C1 segment of cervical spinal cord (tissue), 14 donors: ENCODE measurements around the gene SPAG4.

Source experiments
- DNase-seq, 14 donors: peaks; one replicate each; lab custom pipeline; 2025; lab: John Stamatoyannopoulos, UW

SPAG4 gene, protein sequence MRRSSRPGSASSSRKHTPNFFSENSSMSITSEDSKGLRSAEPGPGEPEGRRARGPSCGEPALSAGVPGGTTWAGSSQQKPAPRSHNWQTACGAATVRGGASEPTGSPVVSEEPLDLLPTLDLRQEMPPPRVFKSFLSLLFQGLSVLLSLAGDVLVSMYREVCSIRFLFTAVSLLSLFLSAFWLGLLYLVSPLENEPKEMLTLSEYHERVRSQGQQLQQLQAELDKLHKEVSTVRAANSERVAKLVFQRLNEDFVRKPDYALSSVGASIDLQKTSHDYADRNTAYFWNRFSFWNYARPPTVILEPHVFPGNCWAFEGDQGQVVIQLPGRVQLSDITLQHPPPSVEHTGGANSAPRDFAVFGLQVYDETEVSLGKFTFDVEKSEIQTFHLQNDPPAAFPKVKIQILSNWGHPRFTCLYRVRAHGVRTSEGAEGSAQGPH

DNA sequence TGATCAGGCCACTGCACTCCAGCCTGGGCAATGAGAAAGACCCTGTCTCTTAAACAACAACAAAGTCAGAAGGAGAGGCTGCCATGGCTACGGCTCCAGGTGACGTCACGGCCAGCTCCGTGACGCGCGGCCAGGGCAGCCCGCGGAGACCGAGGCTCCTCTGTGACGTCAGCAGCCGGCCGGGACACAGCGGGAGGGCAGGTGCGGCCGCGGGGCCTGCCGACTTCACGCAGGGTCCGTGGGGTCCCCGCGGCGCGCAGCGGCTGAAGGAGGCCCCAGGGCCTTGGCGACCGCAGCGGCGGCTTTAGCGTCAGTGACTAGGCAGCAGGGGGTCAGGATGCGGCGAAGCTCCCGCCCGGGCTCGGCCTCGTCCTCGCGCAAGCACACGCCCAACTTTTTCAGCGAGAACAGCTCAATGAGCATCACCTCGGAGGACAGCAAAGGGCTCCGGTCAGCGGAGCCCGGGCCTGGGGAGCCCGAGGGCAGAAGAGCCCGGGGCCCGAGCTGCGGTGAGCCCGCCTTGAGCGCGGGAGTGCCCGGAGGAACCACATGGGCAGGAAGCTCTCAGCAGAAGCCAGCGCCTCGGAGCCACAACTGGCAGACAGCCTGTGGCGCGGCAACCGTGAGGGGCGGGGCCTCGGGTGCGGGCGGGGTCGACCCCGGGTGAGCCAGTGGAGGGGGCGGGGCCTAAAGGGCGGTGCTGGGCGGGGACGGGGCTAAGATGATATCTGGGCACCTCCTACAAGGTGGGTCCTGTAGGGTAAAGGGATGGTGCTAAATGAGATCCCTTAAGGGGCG is at the start of gene SPAG4:
TSS of gene SPAG4 (plus strand) at position 163 of the 798 bp plus-strand sequence. CDS start at position 338, 175 bp downstream.
- peak; percentile 22 to 94 (median 90) for DNase-seq

DNA sequence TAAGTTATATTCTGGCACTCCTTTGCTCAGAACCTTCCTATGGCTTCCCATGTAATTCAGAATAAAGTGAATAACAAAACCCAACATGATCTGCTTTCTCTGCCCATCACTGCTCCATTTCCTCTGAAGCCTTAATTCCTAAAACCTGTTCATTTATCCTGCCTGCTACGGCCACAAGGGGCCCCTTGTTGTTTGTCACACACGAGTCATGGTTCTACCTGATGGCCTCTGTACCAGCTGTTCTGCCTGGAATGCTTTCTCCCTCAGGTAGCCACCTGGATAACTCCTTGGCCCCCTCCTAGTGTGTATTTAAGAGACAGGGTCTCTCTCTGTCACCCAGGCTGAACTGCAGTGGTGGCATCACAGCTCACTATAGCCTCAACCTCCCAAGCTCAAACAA is 47.0 kb upstream of the SPAG4 start:
- DNase-seq: no peak

DNA sequence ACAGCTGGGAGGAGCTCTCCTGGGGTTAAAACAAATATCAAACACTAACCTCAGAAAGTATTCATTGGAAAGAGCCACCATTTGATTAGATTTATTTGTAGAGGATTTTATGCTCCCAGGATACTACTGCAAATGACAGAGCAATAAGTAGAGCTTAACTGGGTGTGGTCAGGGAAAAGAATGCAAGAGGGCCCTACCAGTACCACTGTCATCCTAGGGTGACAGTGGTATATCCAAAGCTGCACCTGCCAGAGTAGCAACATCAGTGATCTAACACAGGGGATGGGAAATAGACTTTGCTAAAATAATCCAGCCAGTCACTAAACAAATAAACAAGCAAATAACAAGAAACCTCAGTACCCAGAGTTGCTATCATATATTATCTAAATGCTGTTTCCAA is 44.1 kb upstream of the SPAG4 start:
- no peak for DNase-seq

DNA sequence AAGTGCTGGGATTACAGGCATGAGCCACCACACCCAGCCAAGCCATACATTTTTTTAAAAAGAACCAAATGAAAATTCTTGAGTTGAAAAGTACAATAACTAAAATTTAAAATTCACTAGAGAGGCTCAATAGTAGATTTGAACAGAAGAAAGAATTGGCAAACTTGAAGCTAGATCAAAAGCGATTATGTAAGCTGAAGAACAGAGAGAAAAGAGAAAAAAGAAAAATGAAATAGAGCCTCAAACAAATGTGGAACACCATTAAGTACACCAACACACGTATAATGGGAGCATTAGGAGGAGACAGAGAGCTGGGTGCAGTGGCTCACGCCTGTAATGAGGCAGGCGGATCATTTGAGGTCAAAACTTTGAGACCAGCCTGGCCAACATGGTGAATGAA is 42.8 kb upstream of the SPAG4 start:
- DNase-seq: no peak

DNA sequence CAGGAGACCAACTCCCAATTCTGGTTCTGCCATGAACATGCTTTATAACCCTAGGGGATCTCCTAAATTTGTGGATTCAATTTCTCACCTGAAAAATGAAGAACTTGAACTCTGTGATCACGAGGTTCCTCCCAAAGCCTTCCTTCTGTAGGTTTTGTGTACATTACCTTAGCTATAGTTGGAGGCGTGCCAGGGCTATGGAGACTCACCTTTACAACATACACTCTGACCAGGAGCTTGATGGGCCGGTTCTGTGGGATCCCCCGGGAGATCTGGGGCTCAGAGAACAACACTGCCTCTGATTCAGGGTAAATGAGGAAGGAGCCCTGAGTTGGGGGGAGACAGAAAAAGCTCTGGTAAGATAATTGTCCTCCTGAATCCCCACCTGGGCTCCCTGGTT is 39.7 kb upstream of the SPAG4 start:
- no peak for DNase-seq

DNA sequence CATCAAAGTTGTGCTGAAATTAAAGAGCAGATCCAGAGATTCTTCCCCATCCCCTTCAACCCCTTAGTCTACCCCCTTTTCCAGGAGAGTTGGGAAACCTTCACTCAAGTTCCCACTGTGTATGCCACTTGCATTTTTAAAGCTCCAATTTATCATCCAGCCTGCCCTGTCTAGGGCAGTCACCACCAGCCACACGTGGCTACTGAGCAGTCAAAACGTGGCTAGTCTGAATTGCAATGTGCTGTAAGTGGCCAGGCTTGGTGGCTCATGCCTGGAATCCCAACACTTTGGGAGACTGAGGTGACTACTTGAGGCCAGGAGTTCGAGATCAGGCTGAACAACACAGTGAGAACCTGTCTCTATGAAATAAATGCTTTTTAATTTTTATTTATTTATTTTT is 38.8 kb upstream of the SPAG4 start:
- no peak for DNase-seq

DNA sequence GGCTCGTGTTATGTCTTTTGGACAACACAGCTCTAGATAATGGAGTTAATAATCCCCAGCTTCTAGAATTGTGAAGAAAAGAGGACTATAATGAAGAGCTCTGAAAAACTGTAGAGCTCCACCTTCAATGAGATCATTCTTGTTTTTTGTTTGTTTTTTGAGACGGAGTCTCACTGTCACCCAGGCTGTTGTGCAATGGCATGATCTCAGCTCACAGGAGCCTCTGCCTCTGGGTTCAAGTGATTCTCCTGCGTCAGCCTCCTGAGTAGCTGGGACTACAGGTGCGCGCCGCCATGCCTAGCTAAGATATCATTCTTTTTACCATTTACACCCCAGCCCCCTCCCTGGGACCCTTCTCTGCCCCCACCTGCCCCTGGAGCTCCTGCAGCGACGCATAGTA is 37.2 kb upstream of the SPAG4 start:
- no peak for DNase-seq

DNA sequence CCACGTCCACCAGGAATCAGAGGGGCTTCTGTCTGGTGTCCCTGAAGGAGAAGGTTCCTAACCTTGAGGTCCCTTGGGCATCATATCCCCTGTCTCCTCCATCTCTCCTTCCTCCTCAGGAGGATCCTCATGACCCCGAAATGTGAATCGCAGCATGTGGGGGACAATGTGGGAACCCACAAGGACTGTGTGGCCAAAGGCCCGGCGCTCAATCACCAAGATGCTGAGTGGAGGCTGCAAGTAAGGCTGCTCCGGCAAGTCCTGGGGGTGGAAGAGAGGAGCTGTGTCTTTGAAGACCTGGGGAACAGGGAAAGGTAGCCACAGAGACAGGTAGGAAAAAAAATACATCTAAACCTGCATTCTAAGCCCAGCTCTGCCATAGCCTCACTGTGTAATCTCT is 36.4 kb upstream of the SPAG4 start:
- DNase-seq: no peak

DNA sequence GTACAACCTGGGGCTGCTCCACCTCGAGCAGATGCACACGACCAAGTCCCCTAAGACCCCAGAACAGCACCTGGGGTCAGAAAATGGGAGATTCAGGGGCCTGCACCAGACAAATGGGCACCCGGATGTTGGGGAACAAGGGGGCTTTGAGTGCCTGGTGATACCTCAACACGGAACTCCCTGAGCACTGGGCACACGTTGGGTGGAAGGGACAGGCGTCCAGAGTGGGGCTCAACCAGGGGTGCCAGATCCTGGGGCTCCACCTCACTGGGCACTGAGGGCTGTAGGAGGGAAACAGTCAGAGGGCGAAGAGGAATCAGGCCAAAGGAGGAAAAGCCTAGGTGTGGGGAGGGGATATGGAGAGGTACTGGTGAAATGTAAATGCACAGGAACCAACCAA is 33.5 kb upstream of the SPAG4 start:
- no peak for DNase-seq

DNA sequence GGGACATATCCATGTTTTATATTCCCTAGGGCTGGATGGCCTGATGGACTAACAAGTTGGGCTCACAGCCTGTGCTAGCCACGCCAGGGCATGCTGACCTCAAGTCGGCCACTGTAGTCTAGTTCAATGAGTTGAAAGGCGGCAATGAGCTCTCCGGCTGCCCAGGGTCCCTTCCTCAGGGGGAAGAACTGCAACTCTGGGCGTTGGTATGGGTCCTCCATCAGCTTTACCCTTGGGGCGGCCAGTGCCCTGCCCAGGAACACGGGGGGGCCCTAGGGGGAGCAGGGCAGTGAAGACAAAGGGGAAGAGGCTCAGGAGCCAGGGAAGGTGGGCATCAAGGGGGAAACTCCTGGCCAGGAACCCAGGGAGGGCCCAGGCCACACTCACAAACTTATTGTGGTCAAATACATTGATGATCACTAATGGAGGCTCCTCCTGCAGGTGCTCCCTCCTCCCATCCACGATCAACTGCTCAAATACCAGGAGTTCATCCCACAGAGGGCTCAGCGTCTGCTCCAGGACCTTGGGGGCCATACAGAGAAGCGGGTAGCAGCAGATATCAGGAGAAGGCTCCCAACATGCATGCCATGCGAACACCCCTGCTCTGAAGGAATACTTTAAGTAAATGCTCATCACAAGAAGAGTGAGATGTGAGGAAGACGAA is 32.8 kb upstream of the SPAG4 start:
- no peak for DNase-seq

DNA sequence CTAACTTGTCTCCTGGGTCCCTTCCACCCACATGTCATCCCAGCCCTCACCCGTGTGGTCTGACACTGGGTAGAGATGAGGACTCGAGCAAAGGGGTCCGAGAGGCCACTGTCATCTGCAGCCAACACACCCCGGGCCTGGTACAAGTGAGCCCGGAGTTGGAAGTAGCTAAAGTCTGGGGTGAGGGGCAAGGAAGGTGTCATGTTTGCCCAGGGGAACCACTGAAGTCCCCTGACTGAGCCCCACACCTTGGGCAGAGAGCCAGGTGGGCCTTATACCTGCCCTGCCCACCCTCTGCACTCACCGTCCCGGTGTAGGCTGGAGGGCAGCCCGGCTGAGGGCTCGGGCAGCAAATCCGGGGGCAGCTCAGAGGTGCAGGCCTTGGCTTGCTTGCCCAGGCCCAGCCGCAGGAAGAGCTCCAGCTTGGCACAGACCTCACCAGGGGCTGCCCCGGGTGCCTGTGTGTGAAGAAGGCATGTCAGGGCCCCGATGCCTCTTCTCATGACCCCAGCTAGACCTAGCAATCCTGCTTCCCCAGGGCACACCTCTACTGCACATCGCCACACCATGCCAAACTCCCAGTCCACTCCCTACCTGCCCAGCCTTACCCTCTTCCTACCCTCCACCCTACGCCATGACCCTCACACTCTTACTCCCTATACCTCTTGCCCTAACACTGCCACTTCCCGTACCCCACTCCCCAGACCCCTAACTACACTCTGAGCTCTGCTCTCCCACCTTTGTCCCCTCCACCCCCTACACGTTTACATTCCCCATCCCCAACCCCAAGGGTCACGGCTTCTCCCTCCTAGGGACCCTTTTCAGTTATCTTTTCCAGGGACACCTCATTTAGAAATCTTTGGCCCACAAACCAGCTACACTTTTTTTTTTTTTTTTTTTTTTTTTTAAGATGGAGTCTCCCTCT is 31.7 kb upstream of the SPAG4 start:
- no peak for DNase-seq

DNA sequence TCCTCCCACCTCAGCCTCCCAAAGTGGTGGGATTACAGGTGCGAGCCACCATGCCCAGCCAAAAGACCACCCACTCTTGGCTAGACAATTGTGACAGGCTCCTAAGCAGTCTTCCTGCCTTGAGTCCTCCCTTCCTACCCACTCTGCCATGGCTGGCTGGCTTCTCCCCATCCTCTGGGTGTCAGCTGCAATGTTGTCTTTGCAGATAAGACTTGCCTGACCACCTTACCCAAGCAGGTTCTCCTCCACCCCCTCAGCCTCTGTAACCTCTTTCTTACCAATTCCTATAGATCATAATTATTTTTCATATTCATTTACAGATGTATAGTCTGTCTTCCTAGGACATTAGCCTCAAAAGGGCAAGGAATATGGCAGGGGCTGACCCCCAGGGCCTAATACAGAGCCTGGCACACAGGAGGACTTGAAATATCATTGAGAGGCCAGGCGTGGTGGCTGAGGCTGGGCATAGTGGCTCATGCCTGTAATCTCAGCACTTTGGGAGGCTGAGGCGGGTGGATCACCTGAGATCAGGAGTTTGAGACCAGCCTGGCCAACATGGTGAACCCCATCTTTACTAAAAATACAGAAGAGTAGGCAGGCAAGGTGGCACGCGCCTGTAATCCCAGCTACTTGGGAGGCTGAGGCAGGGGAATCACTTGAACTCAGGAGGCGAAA is 28.7 kb upstream of the SPAG4 start:
- no peak for DNase-seq

DNA sequence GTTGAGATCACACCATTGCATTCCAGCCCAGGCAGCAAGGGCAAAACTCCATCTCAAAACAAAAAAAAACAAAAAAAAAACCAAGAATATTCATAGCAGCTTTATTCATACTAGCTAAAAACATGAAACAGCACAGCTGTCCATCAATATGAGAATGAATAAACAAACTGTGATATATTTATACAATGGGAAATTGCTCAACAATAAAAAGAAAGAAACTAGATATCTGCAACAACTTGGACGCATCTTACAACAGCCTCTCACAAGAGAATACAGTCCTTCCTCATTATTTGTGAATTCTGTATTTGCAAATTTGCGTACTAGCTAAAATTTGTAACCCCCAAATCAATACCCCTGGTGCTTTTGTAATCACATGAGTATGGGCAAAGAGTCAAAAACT is 28.2 kb upstream of the SPAG4 start:
- DNase-seq: no peak

DNA sequence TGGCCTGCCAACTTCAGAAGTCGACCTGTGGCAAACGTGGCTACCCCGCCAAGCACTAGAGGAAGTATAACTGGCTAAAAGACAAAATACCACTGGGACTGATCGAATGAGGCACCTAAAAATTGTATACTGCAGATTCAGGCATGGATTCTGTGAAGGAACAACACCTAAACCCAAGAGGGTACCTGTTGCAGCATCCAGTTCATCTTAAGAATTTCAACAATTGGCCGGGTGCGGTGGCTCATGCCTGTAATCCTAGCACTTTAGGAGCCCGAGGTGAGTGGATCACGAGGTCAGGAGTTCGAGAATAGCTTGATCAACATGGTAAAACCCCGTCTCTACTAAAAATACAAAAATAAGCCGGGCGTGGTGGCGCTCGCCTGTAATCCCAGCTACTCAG is 27.2 kb upstream of the SPAG4 start:
- DNase-seq: no peak

DNA sequence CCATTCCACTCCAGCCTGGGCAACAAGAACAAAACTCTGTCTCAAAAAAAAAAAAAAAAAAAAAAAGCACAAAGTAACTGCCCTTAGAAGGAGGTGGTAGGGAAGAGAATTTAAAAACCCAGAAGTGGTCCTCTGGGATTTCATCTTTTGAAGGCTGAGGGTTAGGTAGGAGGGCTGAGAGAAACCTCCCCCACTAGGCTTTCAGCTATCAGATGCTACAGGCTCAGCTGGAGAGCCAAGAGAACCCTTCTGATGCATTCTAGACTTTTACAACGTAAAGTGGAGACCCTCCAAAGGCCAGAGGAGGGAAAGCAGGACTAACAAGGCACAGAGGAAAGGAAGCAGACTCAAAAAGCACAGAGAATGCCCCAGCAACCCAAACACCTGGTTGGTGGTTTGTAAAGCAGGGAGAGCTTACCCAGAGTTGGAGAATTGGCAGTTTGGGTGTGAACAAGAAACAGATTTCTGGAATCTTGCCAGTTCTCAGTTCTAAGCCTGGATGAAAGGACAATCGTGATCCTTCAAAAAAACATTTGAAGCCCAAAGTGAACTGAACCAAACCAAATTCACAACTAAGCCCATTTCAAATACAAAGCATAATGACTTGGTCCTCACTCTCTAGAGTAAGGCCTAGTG is 23.2 kb upstream of the SPAG4 start:
- no peak for DNase-seq

DNA sequence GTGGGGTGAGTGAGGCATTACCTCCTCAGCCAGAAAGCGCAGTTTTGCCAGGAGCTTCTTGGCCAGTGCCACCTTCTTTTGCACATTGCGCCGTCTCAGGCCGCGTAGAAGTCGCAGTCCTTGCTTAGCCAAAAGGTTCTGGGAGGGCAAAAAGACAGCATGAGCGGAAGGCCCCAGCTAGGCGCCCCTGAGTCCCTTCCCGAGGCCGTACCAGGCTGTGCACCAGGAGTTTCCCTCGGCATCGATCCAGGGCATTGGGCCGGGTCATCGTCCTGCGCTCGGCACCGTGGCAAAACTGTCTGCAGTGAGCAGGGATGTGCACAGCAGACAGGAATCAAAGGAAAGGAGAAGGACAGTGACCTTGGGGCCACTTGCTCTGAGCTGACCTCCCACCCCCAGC is 20.2 kb upstream of the SPAG4 start:
- no peak for DNase-seq

DNA sequence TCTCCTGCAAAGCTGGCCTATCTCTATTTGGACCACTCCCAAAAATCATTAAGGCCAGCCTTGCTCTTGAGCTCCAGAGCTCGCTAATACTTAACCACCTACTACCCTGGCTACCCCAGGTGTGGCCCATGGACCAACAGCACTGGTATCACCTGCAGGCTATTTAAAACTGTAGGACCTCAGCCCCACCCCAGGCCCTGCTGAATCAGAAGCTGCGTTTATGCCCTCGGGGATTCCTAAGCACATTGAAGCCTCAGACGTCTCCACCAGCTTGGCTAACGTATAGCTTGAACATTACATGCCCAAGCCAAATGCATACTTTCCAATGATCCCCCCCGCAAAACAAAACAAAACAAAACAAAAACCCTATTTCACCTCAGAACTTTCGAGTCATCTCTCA is 19.7 kb upstream of the SPAG4 start:
- no peak for DNase-seq

DNA sequence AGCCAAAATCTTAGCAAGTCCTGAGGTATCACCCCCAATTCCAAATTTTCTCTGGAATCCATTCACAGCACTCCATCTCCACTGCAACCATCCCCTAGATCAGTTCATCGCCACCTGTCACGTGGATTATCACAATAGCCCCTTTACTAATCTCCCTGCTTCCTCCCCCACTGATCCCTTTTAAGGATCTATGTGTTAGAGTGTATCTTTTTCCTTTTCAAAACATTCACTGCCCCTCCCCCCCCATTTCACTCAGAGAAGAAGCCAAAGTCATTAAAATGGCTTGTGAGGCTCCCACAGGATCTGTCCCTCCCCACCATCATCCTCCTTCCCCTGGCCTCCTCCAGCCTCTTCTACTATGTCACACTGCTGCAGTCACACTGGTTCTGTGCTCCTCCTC is 18.4 kb upstream of the SPAG4 start:
- DNase-seq: no peak

DNA sequence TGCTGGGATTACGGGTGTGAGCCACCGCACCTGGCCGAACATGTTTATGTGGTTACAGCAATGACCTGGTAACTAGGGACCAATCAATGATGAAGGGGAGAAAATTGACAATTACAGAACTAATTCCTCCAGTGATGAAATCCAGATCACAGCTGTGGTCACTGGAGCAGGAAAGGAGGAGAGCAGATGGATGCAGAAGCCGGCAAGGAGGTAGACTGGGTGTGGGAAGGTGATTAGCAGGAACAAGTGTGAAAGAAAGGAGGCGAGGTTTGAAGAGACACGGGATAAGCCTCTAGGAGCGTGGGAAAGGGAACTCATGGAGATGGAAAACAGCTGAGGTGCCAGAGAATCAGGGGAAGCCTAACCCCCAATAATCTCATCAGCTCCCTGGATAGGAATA is 17.2 kb upstream of the SPAG4 start:
- no peak for DNase-seq
